T47D (cell line): ENCODE results near the gene CCSER1.

ENCODE experiments used
- DNase-seq, 2 experiments: peaks; one replicate each; pipeline versions ENCODE4 v3.0.0 to v3.0.0-alpha.2; 2011 to 2012; ENCODE audit warnings: low read depth in 1 of 2, low spot score in 1 of 2
- JUND ChIP-seq: IDR thresholded peaks from 2 replicates; pipeline ENCODE4 v1.6.1; 2012; ENCODE audit warnings: low read depth
- in situ Hi-C: cut with HindIII; loops from 2 replicates; pipeline ENCODE4 v1.10.0; 2016; ENCODE audit warnings: low sequenced_read_pairs, low pct_unique_long_range_greater_than_20kb

CCSER1 gene

DNA sequence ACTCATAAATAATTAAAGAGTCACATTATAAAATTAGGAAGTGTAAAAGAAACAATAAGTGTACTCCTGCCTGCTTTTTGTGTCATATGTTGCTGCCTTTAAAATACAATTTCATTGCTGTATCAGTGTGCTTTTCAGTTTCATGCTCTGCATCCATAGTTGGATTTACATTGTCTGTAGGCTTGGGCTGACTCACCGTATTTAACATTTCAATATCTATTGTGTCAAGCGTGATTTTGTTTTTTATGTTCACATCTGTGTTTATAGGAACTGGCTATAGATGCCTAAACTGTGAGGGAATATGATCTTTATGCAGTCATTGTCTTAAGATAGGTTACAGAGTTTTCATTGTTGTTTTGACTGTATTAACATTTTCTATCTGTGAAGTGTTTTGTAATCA is 18.1 kb downstream of the CCSER1 start:
- in situ Hi-C loops: no loop called here
- DNase-seq: no peak
- no peak for TF ChIP-seq JUND

DNA sequence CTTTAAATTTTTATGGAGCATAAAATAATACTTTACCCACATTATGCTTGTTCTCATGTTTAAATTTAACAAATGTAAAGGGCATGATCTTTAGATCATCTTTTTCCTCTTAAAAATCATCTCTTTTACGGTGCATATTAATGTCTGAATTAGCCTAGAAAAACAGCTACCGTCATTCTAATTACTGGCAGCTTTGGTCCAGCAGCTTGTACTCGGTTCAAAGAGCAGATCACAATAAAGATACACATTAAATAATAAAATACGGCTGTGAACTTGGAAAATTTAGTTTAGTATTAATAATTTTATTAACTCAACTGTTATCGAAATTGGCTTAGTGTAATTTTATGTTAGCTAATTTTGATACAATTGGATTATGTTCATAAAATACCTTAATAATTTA is 19.1 kb downstream of the CCSER1 start:
- in situ Hi-C loops: no loop called here
- DNase-seq: no peak
- no peak for TF ChIP-seq JUND

DNA sequence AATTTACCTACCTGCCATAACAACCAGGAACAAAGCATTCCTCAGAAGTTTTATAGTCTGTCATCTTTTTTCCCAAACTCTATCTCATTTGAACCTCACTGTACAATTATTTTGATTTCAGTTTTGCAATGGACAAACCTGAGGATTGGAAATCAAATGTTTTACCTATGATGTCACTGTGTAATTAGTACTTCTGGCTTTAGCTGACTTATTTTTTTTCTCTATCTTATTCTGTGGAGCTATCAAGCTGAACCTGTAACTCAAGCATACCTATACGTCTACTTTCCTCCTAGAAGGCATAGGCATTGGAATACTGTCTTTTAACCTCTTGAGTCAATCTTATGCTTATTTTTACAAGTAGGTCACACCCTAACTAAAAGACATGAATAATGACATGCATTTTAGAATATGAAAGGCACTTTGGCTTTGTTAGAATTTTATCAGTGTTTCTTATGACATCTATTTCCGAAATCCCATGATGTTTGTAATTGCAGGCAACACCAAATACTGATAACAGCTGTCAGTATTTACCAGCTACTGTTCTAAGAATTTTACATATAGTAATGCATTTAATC is 21.5 kb downstream of the CCSER1 start:
- in situ Hi-C loops: no loop called here
- DNase-seq: no peak
- no peak for TF ChIP-seq JUND

DNA sequence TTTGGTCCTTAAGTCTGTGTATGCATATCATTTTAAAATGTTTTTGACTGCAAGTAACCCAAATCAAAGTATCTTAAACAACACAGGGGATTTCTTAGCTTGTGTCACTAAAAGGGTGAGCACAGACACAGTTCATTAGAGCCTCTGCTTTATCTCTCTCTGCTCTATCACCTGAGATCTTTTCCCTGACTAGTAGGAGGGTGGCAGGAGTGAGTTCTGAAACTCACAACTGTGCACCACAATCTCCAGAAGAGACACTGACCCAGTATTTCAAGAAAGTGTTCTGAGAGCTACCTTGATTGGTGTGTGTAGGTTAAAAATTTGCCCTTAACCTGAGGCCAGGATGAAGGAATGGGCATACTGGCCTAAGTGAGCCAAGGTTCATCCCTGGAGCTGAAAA is 24.8 kb downstream of the CCSER1 start:
- in situ Hi-C loops: no loop called here
- no peak for DNase-seq
- no peak for TF ChIP-seq JUND

DNA sequence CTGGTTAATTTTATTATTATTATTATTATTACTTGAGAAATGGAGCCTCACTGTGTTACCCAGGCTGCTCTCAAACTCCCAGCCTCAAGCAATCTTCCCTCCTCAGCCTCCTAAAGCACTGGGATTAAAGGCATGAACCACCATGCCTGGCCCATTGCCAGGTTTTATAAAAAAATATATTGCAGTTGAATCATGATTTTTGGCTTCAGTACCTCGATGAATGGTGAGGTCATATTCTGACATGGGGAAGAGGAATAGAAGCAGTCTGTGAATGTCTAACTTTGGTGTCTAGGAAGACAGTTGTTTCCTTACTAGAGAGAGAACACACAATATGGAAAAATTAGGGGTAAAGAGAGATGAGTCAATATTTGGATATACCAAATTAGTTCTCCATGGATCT is 32.0 kb downstream of the CCSER1 start:
- in situ Hi-C loops: no loop called here
- TF ChIP-seq JUND: no peak
- DNase-seq: no peak

DNA sequence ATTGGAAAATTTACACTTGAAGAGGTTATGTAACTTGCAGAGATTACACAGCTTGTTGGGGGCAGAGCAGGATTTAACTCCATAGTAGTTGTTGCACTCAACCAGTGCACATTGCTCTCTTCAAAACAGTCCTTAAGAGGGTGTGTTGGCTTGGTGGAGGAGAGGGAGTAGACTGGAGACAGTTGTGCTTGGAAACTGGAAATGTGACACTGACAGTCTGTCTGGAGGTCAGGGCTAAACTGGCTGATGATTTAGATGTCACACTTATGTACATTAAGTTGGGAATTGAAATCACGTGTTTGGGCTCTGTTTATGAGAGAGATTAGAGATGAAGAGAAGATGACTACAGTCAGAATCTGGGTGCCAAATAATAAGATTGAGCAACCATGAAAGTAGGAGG is 32.9 kb downstream of the CCSER1 start:
- no peak for DNase-seq

DNA sequence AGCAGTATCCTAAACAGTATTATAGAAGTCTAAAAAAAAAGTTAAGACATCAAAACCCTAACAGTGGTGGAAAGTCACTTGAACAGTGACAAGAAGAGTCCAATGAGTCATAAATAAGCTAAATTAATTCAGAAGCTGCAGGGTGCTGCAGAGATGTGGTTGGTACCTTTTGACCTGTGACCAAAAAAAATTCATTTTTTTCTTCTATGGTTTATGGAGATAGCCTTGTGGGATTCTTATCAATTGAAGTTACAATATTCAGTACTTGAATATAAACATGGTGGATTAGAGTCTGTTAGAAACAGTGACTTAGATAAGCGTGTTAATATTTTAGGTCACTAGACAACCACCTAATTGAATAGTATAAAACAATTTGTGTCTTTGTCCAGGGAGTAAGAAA is 35.4 kb downstream of the CCSER1 start:
- DNase-seq: no peak
- in situ Hi-C loops: no loop called here
- TF ChIP-seq JUND: no peak

More for the DNA sequence above, 32.9 kb downstream of the CCSER1 start:
- in situ Hi-C loops: no loop called here
- TF ChIP-seq JUND: no peak

DNA sequence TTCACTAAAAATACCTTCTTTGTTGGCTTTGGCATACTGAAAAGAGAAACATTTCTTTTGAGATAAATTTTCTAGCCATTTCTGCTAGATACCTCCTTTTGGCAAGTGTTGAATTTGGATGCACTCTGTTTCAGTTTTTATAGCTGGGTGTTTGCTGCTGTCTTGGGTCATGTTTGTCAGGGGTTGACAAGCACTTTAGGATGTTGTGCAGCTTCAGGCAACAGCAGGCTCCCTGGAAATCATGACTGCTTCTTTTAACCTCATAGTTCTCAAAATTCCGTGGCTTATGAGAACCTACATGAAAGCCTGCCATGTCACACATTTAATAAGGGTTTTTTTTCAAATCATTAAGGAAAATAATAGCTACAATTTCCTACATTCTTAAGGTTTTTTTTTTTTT is 36.7 kb downstream of the CCSER1 start:
- DNase-seq: no peak
- in situ Hi-C loops: no loop called here
- TF ChIP-seq JUND: no peak

DNA sequence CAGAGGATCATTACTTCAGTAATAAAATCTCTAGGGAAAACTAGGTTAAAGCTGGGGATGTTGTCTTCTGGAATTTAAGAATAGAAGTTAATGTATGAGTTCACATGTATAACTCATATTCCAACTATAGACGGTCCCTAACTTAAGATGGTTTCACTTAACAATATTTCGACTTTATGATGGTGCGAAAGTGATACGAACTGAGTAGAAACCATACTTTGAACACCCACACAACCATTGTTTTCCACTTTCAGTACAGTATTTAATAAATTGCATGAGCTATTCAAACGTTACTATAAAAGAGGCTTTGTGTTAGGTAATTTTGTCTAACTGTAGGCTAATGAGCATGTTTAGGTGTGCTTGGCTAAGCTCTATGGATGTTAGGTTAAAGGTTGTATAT is 38.7 kb downstream of the CCSER1 start:
- in situ Hi-C loops: no loop called here
- no peak for DNase-seq
- TF ChIP-seq JUND: no peak

DNA sequence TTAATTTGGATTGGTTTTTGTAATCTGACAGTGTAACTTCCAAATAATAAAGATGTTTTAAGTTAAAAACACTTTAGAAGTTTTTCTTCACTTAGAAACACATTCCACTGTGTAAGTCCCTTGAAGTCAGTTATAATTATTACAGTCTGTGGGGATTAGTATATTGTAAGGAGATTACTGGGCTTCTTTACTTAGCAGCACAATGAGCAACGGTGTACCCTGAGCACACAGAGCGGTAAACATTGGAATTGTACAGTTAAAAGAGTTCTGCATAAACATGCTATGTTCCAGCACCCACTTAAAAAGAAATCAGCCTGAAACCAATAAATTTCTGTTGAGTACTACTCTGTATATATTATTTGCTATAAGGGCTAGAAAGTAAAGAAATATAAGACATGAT is 44.3 kb downstream of the CCSER1 start:
- in situ Hi-C loops: no loop called here
- no peak for TF ChIP-seq JUND
- DNase-seq: peak in 1 of 2 experiments; percentile 24

DNA sequence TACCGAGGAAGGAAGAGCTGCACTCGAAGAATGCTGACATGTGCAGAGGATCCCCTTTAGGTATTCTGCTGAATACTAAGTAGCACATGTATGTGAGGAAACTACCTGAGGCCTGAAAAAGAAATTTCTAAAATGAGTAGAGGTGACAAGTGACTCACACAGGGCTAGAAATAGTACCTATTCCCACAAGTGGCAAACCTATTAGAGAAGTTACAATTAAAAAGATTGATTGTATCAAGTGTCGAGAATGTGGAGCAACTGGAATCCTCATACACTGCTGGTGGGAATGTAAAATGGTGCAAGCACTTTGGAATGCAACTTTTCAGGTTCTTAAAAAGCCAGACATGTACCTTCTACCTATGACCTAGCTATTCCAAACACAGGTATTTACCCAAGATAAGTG is 47.4 kb downstream of the CCSER1 start:
- DNase-seq: peak in 1 of 2 experiments; percentile 97
- in situ Hi-C loops: no loop called here

DNA sequence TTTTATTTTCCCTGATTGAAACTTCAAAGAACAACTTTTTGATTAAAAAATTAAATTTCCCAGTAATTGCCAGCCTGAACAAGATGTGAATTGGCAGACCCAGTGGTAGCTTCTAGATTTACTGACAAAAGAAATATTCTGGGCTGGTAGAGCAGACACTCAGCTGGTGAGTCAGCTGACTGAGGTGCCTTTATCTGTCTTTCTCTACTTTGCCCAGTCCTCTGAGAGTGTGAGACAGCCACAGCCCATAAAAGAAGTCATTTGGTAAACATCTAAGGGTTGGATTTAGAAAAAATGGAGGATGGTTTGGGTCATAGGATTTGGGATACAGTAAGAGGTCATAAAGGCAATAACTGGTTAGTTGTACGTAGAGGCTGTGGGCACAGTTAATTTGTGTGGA is 54.5 kb downstream of the CCSER1 start:
- in situ Hi-C loops: no loop called here
- no peak for DNase-seq
- TF ChIP-seq JUND: no peak

More for the DNA sequence above, 47.4 kb downstream of the CCSER1 start:
- TF ChIP-seq JUND: peak; percentile 95

DNA sequence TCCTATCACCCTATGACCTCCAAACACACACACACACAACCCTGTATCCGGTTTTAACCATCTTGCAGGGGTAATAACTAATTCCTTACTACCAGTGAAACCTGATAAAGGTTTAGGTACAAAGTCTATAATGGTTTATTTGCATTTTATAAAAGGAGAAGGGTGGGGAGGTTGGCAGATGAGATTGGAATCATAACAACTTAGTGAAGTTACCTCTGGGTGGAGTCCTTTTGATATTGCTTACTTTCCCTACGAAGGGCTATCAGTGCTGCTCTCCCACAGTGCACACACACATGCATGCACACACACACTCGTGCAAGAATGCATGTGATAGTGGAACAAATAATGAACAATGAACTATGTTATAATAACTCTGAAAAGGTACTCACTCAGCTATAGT is 56.1 kb downstream of the CCSER1 start:
- in situ Hi-C loops: no loop called here
- no peak for TF ChIP-seq JUND
- DNase-seq: no peak

DNA sequence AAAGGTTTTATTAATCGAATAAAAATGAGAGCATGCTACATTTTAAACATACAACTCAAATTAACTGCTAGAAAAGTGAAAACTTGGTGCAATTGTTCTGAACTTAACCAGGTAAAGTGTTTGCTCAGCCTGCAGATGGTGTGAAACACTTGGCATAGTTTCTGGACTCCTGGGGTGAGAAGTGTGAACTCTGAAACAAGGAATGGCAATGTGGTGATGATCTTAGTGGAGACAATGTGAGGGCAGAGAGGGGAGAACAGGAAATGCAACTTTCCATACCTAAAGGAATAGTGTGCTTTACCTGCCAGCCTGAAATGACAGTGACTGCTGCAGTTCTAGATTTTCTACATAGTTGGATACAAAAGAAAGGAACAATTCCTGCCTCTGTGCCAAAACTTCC is 57.4 kb downstream of the CCSER1 start:
- in situ Hi-C loops: no loop called here
- no peak for TF ChIP-seq JUND
- peak in 1 of 2 experiments; percentile 54 for DNase-seq
